K562 (cell line): ENCODE data around the gene SLC13A4. TPM values are rescaled to one million over a fixed set of nuclear protein-coding genes. Genes with fewer than 3 reads are reported as not detected.

Experiments used
- ATF1 ChIP-seq, 2 experiments: fragments of 450-650 bp in 1 of 2; IDR thresholded peaks; 2 replicates each; pipeline ENCODE4 v1.6.1; 2016; ENCODE audit warnings: missing compliant biosample characterization in 1 of 2, missing genetic modification characterization in 1 of 2
- CC2D1A ChIP-seq: fragments of 450-650 bp; IDR thresholded peaks from 2 replicates; pipeline ENCODE4 v1.6.1; 2017; ENCODE audit warnings: mild to moderate bottlenecking
- CREB3L1 ChIP-seq: fragments of 450-650 bp; IDR thresholded peaks from 2 replicates; pipeline ENCODE4 v1.6.1; 2014; ENCODE audit warnings: low read depth, mild to moderate bottlenecking, moderate library complexity, borderline replicate concordance
- E2F8 ChIP-seq: fragments of 450-650 bp; IDR thresholded peaks from 2 replicates; pipeline ENCODE4 v1.7.1; 2018; ENCODE audit warnings: mild to moderate bottlenecking, low read depth; ENCODE audit not compliant: partially characterized antibody
- ETV5 ChIP-seq: sonication (generic); formaldehyde crosslinking; IDR thresholded peaks from 2 replicates; pipeline ENCODE4 v1.4.0; 2020; ENCODE audit warnings: low read depth, mild to moderate bottlenecking, missing genetic modification reagents
- HDGF ChIP-seq: fragments of 450-650 bp; IDR thresholded peaks from 2 replicates; pipeline ENCODE4 v1.6.1; 2016
- HNRNPLL ChIP-seq: fragments of 200-400 bp; formaldehyde crosslinking; IDR thresholded peaks from 2 replicates; pipeline ENCODE4 v1.6.1; 2017; ENCODE audit warnings: low read length, low read depth, mild to moderate bottlenecking; ENCODE audit not compliant: poor library complexity, severe bottlenecking
- MEF2A ChIP-seq: IDR thresholded peaks from 2 replicates; pipeline ENCODE4 v1.6.1; 2011; ENCODE audit warnings: low read depth, mild to moderate bottlenecking, low read length, moderate library complexity; ENCODE audit not compliant: control insufficient read depth
- MNT ChIP-seq, 2 experiments: fragments of 450-650 bp; conservative IDR thresholded peaks; 2 replicates each; pipeline ENCODE4 v1.6.1; 2017; ENCODE audit warnings: mild to moderate bottlenecking in 2 of 2, moderate library complexity in 2 of 2
- MTA2 ChIP-seq: fragments of 450-650 bp; IDR thresholded peaks from 2 replicates; pipeline ENCODE4 v1.6.1; 2016; ENCODE audit warnings: low read depth
- PCBP2 ChIP-seq: fragments of 200-400 bp; formaldehyde crosslinking; IDR thresholded peaks from 2 replicates; pipeline ENCODE4 v1.6.1; 2018; ENCODE audit warnings: low read length, low read depth, mild to moderate bottlenecking, moderate library complexity; ENCODE audit not compliant: poor library complexity, severe bottlenecking
- RFX7 ChIP-seq: fragments of 250-450 bp; sonication (Bioruptor Pico); IDR thresholded peaks from 2 replicates; pipeline ENCODE4 v1.5.1; 2021; ENCODE audit warnings: mild to moderate bottlenecking
- SMAD4 ChIP-seq: fragments of 250-450 bp; sonication (Bioruptor Pico); conservative IDR thresholded peaks from 2 replicates; pipeline ENCODE4 v1.8.0; 2021; ENCODE audit warnings: inconsistent platforms, mild to moderate bottlenecking, moderate library complexity
- SNAPC5 ChIP-seq: fragments of 250-450 bp; sonication (Bioruptor Pico); IDR thresholded peaks from 2 replicates; pipeline ENCODE4 v1.8.0; 2021; ENCODE audit warnings: moderate library complexity, mild to moderate bottlenecking, inconsistent platforms
- STAT6 ChIP-seq: sonication (generic); formaldehyde crosslinking; IDR thresholded peaks from 2 replicates; pipeline ENCODE4 v1.8.1; 2023; ENCODE audit warnings: mild to moderate bottlenecking, missing genetic modification reagents
- TRIM28 ChIP-seq: fragments of 450-650 bp; IDR thresholded peaks from 2 replicates; pipeline ENCODE4 v1.6.1; 2017
- U2AF1 ChIP-seq: fragments of 200-400 bp; formaldehyde crosslinking; optimal IDR thresholded peaks from 2 replicates; pipeline ENCODE3; 2017; ENCODE audit warnings: mild to moderate bottlenecking, low read depth, low read length, moderate library complexity
- ZNF830 ChIP-seq: fragments of 250-450 bp; sonication (Bioruptor Pico); IDR thresholded peaks from 2 replicates; pipeline ENCODE4 v1.5.0; 2021; ENCODE audit warnings: mild to moderate bottlenecking
- polyA plus RNA-seq, 8 experiments: library from polyadenylated mRNA; depleted of rRNA in 4 of 8; stranded (reverse) in 5 of 8; unstranded in 3 of 8; fragments of >200 nt; fragmentation: Nextera tagmentation in 2 of 8; fragmentation: Illumina TruSeq in 1 of 8; extraction: Ambion mirVana in 2 of 8; extraction: Trizol in 1 of 8; gene quantifications; 2 replicates each; pipeline versions ENCODE4 v1.2.1 to v1.2.3, GENCODE V29; 2011 to 2014; ENCODE audit warnings: inconsistent platforms in 1 of 8, missing spikeins in 1 of 8
- total RNA-seq, 7 experiments: library from RNA; depleted of rRNA in 6 of 7; stranded (reverse); fragments of >200 nt in 6 of 7; fragmentation: Illumina TruSeq in 2 of 7; extraction: Trizol in 2 of 7; gene quantifications; 2 replicates each; pipeline versions ENCODE4 v1.2.1 to v1.2.3, GENCODE V29; 2011 to 2021; ENCODE audit warnings: low replicate concordance in 1 of 7

The SLC13A4 gene
- total and polyA plus RNA-seq, 9 of the 15 experiments (the other 6 are each of a cell fraction or from before 2014, with no cell fraction given) = 0.11 to 1.0 (median 0.36) TPM

- TF ChIP-seq E2F8 = peak; percentile 75
- peak; percentile 43; the same call in 1 of the 2 replicates for TF ChIP-seq CREB3L1
- TF ChIP-seq ETV5 (CRISPR knock-in tag) = peak; percentile 96
- TF ChIP-seq STAT6 (CRISPR knock-in tag) = peak; percentile 16; the same call in 1 of the 2 replicates
- TF ChIP-seq MNT (conservative IDR thresholded peaks at IDR 0.05) = peak; percentile 86 to 96
- TF ChIP-seq HNRNPLL = peak; percentile 77
- no peak for TF ChIP-seq SNAPC5 (CRISPR knock-in tag)
- no peak for TF ChIP-seq HDGF
- TF ChIP-seq CC2D1A = no peak
- TF ChIP-seq SMAD4 (CRISPR knock-in tag) = peak; percentile 82
- TF ChIP-seq ZNF830 (CRISPR knock-in tag) = peak; percentile 61; the same call in 1 of the 2 replicates
- peak; percentile 68; the same call in 1 of the 2 replicates for TF ChIP-seq MEF2A
- TF ChIP-seq MTA2 = peak; percentile 36
- no peak; the same call in 1 of the 2 replicates for TF ChIP-seq ATF1 (CRISPR knock-in tag; IDR thresholded peaks at IDR 0.05)
- peak; percentile 94 for TF ChIP-seq ATF1 (tag; IDR thresholded peaks at IDR 0.05)
- TF ChIP-seq RFX7 (CRISPR knock-in tag) = no peak
- peak; percentile 99 for TF ChIP-seq U2AF1
- TF ChIP-seq TRIM28 = no peak
- no peak for TF ChIP-seq PCBP2
These were observed 65.4 kb downstream of the SLC13A4 start, which contains the start of gene STMP1 (continued) for GRCh38 chr7:135662373-135663114.
